Measurements from ENCODE around the gene CDC42EP4. TPM values are rescaled to one million over a fixed set of nuclear protein-coding genes. Genes with fewer than 3 reads are reported as not detected.
A peak's percentile ranks its signal among the peaks of the same experiment; 100 is the strongest.

CDC42EP4 gene
- total RNA-seq, result 38.9 TPM

GRCh38 chr17:73311781-73312641 is at the start of gene CDC42EP4:
CDC42EP4 (minus strand) TSS chr17:73312001; CDS start chr17:73286500, 25,501 bp downstream.
- peak; percentile 97 for DNase-seq

- DNase-seq, result no peak
These were observed 49.4 kb upstream of the CDC42EP4 start for GRCh38 chr17:73360961-73361761.

- no peak for DNase-seq
These were observed 48.2 kb upstream of the CDC42EP4 start for GRCh38 chr17:73359987-73360410.

- no peak for DNase-seq
These were observed 47.6 kb upstream of the CDC42EP4 start for GRCh38 chr17:73359352-73359751.

GRCh38 chr17:73358668-73359067 is 46.9 kb upstream of the CDC42EP4 start:
- DNase-seq, result peak; percentile 59

GRCh38 chr17:73357981-73358380 is 46.2 kb upstream of the CDC42EP4 start:
- DNase-seq, result no peak

GRCh38 chr17:73357318-73357717 is 45.5 kb upstream of the CDC42EP4 start:
- DNase-seq, result no peak

GRCh38 chr17:73356561-73357170 is 44.9 kb upstream of the CDC42EP4 start:
- DNase-seq, result peak; percentile 63

- DNase-seq, result no peak
These were observed 42.9 kb upstream of the CDC42EP4 start for GRCh38 chr17:73354423-73355284.

- no peak for DNase-seq
These were observed 40.5 kb upstream of the CDC42EP4 start for GRCh38 chr17:73352261-73352660.

GRCh38 chr17:73351764-73352163 is 40.0 kb upstream of the CDC42EP4 start:
- DNase-seq, result no peak

- no peak for DNase-seq
These were observed 39.1 kb upstream of the CDC42EP4 start for GRCh38 chr17:73350864-73351263.

- DNase-seq, result no peak
These were observed 37.8 kb upstream of the CDC42EP4 start for GRCh38 chr17:73349647-73350046.

GRCh38 chr17:73349138-73349537 is 37.3 kb upstream of the CDC42EP4 start:
- DNase-seq, result peak; percentile 90

GRCh38 chr17:73348829-73349095 is 37.0 kb upstream of the CDC42EP4 start:
- no peak for DNase-seq

GRCh38 chr17:73348018-73348828 is 36.4 kb upstream of the CDC42EP4 start:
- no peak for DNase-seq

- no peak for DNase-seq
These were observed 35.5 kb upstream of the CDC42EP4 start for GRCh38 chr17:73347351-73347750.

- DNase-seq, result no peak
These were observed 34.8 kb upstream of the CDC42EP4 start for GRCh38 chr17:73346501-73347162.

- DNase-seq, result no peak
These were observed 32.1 kb upstream of the CDC42EP4 start for GRCh38 chr17:73343739-73344454.

- DNase-seq, result peak; percentile 97
These were observed 31.4 kb upstream of the CDC42EP4 start for GRCh38 chr17:73343168-73343634.

Measured in tongue (tissue), 2 donors.